ENCODE data around the gene FICD. TPM values are rescaled to one million over a fixed set of nuclear protein-coding genes. Genes with fewer than 3 reads are reported as not detected.
"Not testable (repeated sequence)": the region's sequence is repeated elsewhere in the genome, so short reads cannot be mapped to it uniquely, and the experiment has no call there.

The FICD gene
- polyA plus RNA-seq, 2 of the 4 experiments (the other 2 are of a cell fraction): 1.7 to 2.5 TPM

DNA sequence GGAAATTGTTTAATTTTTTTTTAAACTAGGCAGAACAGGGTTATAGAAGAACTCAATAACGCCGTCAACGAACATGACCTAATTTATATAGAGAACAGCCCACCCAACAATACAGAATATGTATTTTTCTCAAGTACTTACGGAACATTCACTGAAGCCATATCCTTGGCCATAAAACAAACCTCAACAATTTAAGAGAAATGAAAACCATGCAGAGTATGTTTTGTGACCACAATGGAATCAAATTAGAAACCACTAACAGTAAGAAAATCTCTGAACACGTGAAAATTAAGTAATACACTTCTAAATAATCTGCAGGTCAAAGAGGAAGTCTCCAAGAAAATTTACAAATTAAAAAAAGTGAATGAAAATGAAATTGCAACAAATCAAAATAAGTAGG lies 36.5 kb downstream of the FICD start:
- Histone ChIP-seq H3K27ac (no peak overlapping the region), H3K4me3 (no peak overlapping the region), H3K4me2 (no peak overlapping the region), H3K9me3 (no peaks in the 10 kb centered on the region), H3K4me1 (no peaks in the 10 kb centered on the region; the same call in 2 of the 3 replicates)
- ATAC-seq (no peak), DNase-seq (ENCODE audit: low read depth in 1 of 2, low spot score in 1 of 2) (no peak), FAIRE-seq (no peak)
- ChIA-PET CTCF (no interaction called here), POLR2A (no interaction called here)
- 88% methylated on average over 5 of the region's 5 CpGs for WGBS (ENCODE audit: missing lambda C conversion rate)
- TF ChIP-seq CEBPB (IDR thresholded peaks at IDR 0.05) (no peak), RAD21 (conservative IDR thresholded peaks at IDR 0.05 in 1 of 2, IDR thresholded peaks at IDR 0.05 in 1 of 2) (no peak), POLR2AphosphoS2 (conservative IDR thresholded peaks at IDR 0.05; ENCODE audit: low read length) (no peak)

GRCh38 chr12:108553799-108554198 lies 38.7 kb downstream of the FICD start:
- WGBS (ENCODE audit: missing lambda C conversion rate): 94% methylated on average over 4 of the region's 5 CpGs
- Histone ChIP-seq H3K4me1 (peaks cover 3% of the 10 kb centered on the region; the same call in 1 of the 3 replicates), H3K27ac (no peak overlapping the region), H3K9me3 (no peaks in the 10 kb centered on the region), H3K4me3 (no peak overlapping the region), H3K4me2 (no peak overlapping the region)
- ChIA-PET CTCF (interaction anchor here (1.3 to 1.7 kb wide), 2 partner anchors 30 to 64 kb away, joined by 3 to 4 read pairs; no protein-coding TSS in a partner anchor), POLR2A (no interaction called here)
- FAIRE-seq: no peak
- TF ChIP-seq RCOR1 (IDR thresholded peaks at IDR 0.05; ENCODE audit: low read depth, low read length): no peak
- no peak for TF ChIP-seq HDAC2 (IDR thresholded peaks at IDR 0.05)
- TF ChIP-seq RAD21 (conservative IDR thresholded peaks at IDR 0.05 in 1 of 2, IDR thresholded peaks at IDR 0.05 in 1 of 2): no peak
- TF ChIP-seq TFCP2L1 (CRISPR knock-in tag; IDR thresholded peaks at IDR 0.05): no peak
- no peak for TF ChIP-seq RNF2 (IDR thresholded peaks at IDR 0.05; ENCODE audit: borderline replicate concordance, low read depth)
- TF ChIP-seq, protein P1, sequence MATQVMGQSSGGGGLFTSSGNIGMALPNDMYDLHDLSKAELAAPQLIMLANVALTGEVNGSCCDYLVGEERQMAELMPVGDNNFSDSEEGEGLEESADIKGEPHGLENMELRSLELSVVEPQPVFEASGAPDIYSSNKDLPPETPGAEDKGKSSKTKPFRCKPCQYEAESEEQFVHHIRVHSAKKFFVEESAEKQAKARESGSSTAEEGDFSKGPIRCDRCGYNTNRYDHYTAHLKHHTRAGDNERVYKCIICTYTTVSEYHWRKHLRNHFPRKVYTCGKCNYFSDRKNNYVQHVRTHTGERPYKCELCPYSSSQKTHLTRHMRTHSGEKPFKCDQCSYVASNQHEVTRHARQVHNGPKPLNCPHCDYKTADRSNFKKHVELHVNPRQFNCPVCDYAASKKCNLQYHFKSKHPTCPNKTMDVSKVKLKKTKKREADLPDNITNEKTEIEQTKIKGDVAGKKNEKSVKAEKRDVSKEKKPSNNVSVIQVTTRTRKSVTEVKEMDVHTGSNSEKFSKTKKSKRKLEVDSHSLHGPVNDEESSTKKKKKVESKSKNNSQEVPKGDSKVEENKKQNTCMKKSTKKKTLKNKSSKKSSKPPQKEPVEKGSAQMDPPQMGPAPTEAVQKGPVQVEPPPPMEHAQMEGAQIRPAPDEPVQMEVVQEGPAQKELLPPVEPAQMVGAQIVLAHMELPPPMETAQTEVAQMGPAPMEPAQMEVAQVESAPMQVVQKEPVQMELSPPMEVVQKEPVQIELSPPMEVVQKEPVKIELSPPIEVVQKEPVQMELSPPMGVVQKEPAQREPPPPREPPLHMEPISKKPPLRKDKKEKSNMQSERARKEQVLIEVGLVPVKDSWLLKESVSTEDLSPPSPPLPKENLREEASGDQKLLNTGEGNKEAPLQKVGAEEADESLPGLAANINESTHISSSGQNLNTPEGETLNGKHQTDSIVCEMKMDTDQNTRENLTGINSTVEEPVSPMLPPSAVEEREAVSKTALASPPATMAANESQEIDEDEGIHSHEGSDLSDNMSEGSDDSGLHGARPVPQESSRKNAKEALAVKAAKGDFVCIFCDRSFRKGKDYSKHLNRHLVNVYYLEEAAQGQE (IDR thresholded peaks at IDR 0.05): no peak
- TF ChIP-seq, protein P2, sequence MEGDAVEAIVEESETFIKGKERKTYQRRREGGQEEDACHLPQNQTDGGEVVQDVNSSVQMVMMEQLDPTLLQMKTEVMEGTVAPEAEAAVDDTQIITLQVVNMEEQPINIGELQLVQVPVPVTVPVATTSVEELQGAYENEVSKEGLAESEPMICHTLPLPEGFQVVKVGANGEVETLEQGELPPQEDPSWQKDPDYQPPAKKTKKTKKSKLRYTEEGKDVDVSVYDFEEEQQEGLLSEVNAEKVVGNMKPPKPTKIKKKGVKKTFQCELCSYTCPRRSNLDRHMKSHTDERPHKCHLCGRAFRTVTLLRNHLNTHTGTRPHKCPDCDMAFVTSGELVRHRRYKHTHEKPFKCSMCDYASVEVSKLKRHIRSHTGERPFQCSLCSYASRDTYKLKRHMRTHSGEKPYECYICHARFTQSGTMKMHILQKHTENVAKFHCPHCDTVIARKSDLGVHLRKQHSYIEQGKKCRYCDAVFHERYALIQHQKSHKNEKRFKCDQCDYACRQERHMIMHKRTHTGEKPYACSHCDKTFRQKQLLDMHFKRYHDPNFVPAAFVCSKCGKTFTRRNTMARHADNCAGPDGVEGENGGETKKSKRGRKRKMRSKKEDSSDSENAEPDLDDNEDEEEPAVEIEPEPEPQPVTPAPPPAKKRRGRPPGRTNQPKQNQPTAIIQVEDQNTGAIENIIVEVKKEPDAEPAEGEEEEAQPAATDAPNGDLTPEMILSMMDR (IDR thresholded peaks at IDR 0.05): no peak
- TF ChIP-seq SMC3 (IDR thresholded peaks at IDR 0.05): no peak
- no peak for TF ChIP-seq HOXB5 (CRISPR knock-in tag; IDR thresholded peaks at IDR 0.05)
- DNase-seq (ENCODE audit: low read depth in 1 of 2, low spot score in 1 of 2): no peak
- no peak for ATAC-seq

GRCh38 chr12:108555383-108555782 lies 40.3 kb downstream of the FICD start:
- H3K4me2 ChIP-seq; ATAC-seq; H3K4me3 ChIP-seq; H3K27ac ChIP-seq; H3K9me3 ChIP-seq; FAIRE-seq; DNase-seq (ENCODE audit: low read depth in 1 of 2, low spot score in 1 of 2); POLR2A ChIA-PET: not testable (repeated sequence)
- CTCF ChIA-PET: interaction anchor here (1.4 kb wide), 1 partner anchor 248 kb away, joined by 3 read pairs; no protein-coding TSS in a partner anchor
- peaks cover 13% of the 10 kb centered on the region; the same call in 2 of the 3 replicates for H3K4me1 ChIP-seq
- 86% methylated on average over 9 of the region's 9 CpGs for WGBS (ENCODE audit: missing lambda C conversion rate)

DNA sequence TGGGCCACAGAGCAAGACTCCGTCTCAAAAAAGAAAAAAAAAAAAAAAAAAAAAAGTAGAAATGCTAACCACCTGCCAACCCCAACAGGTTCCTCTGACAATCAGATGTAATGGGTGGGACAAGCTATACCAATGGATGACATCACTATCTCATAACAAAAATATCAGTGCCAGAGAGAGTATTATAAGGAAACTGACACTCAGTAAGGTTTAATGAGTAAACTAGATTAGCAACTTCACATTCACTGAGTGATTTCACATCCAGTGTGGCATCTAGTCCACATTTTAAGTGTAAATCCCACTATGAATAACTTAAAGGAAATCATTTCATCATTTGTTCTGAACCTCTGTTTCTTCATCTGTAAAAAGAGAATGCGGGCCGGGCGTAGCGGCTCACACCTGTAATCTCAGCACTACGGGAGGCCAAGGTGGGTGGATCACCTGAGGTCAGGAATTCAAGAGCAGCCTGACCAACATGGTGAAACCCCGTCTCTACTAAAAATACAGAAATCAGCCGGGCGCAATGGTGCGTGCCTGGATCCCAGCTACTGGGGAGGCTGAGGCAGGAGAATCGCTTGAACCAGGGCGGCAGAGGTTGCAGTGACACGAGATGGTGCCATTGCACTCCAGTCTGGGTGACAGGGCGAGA lies 44.1 kb downstream of the FICD start:
- H3K4me2 ChIP-seq: peak overlapping the region; percentile 89
- no peak overlapping the region for H3K27ac ChIP-seq
- no peak for ATAC-seq
- FAIRE-seq: no peak
- no peaks in the 10 kb centered on the region for H3K9me3 ChIP-seq
- TF ChIP-seq, protein P3, sequence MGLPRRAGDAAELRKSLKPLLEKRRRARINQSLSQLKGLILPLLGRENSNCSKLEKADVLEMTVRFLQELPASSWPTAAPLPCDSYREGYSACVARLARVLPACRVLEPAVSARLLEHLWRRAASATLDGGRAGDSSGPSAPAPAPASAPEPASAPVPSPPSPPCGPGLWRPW (IDR thresholded peaks at IDR 0.05): no peak
- TF ChIP-seq MYC (IDR thresholded peaks at IDR 0.05; ENCODE audit: borderline replicate concordance, low read length) (no peak), ZC3H11A (IDR thresholded peaks at IDR 0.05) (no peak)
- no peak for DNase-seq (ENCODE audit: low read depth in 1 of 2, low spot score in 1 of 2)
- ChIA-PET CTCF (interaction anchor here (0.6 to 22.8 kb wide), 5 partner anchors 10 to 312 kb away, joined by 3 to 533 read pairs (median 4); no protein-coding TSS in a partner anchor), POLR2A (interaction anchor here (0.6 to 0.7 kb wide), 2 partner anchors 495 to 569 kb away, joined by 3 to 8 read pairs; no protein-coding TSS in a partner anchor)
- H3K4me1 ChIP-seq: peaks cover 18% of the 10 kb centered on the region
- no peak overlapping the region; the same call in 2 of the 3 replicates for H3K4me3 ChIP-seq
- WGBS (ENCODE audit: missing lambda C conversion rate): 87% methylated on average over 14 of the region's 14 CpGs

All from A549 (cell line).